ENCODE measurements around the gene GPR153. TPM values are rescaled to one million over a fixed set of nuclear protein-coding genes. Genes with fewer than 3 reads are reported as not detected.

The GPR153 gene
- total and polyA plus RNA-seq, 7 donors, result 0.49 to 3.5 (median 2.2) TPM

- ATAC-seq, result no peak
- H3K9me3 ChIP-seq, result no peaks in the 10 kb centered on the region
- TF ChIP-seq CTCF (IDR thresholded peaks at IDR 0.05), result no peak
- peaks cover 6 to 24% of the 10 kb centered on the region in 2 donors for H3K36me3 ChIP-seq (ENCODE audit: insufficient read depth in 1 of 2, low read depth in 1 of 2)
- peak overlapping the region; percentile 83 for H3K4me3 ChIP-seq
- H3K27ac ChIP-seq, result peak overlapping the region; percentile 79
- no peak for DNase-seq
- intact Hi-C loops (cut with DNase I), result no loop called here
- H3K27me3 ChIP-seq (ENCODE audit: insufficient read depth in 3 of 3, low read length in 2 of 3), result no peaks in the 10 kb centered on the region
- H3K4me1 ChIP-seq, result peaks cover 11% of the 10 kb centered on the region
- 47 to 54% (median 47%) methylated on average over 10 of the region's 10 CpGs for WGBS, 3 donors
Measured at GRCh38 chr1:6200188-6200809, 60.6 kb downstream of the GPR153 start.

- Histone ChIP-seq H3K9me3 (no peaks in the 10 kb centered on the region), H3K27ac (peak within 1 kb of the TSS; percentile 79), H3K4me1 (peaks cover 11% of the 10 kb centered on the region), H3K27me3 (ENCODE audit: insufficient read depth in 3 of 3, low read length in 2 of 3) (no peaks in the 10 kb centered on the region), H3K36me3 (ENCODE audit: insufficient read depth in 1 of 2, low read depth in 1 of 2) (peaks cover 6 to 32% of the 10 kb centered on the region in 2 donors), H3K4me3 (peak within 1 kb of the TSS; percentile 83)
- intact Hi-C loops (cut with DNase I), result no loop called here
- DNase-seq, result peak; percentile 98 to 99
- TF ChIP-seq CTCF (IDR thresholded peaks at IDR 0.05), result no peak
- WGBS, 3 donors, result 1% methylated on average over 49 to 53 of the region's 53 CpGs
- peak; percentile 98 to 99 (median 98) for ATAC-seq
Measured at GRCh38 chr1:6199298-6200187, 61.4 kb downstream of the GPR153 start, which contains the start of gene RPL22. TSS of gene RPL22 (minus strand) at chr1:6199595. CDS start at chr1:6199573, 22 bp downstream.

GRCh38 chr1:6198646-6199297, 62.1 kb downstream of the GPR153 start:
- Histone ChIP-seq H3K27ac (peak overlapping the region; percentile 78), H3K4me3 (peak overlapping the region; percentile 83), H3K4me1 (peaks cover 11% of the 10 kb centered on the region), H3K27me3 (ENCODE audit: insufficient read depth in 3 of 3, low read length in 2 of 3) (no peaks in the 10 kb centered on the region), H3K9me3 (no peaks in the 10 kb centered on the region), H3K36me3 (ENCODE audit: insufficient read depth in 1 of 2, low read depth in 1 of 2) (peaks cover 6 to 39% of the 10 kb centered on the region in 2 donors)
- TF ChIP-seq CTCF (IDR thresholded peaks at IDR 0.05), result no peak
- no peak for DNase-seq
- 0 to 2% (median 1%) methylated on average over 31 of the region's 31 CpGs for WGBS, 3 donors
- peak; percentile 9 to 33 (median 28) for ATAC-seq
- intact Hi-C loops (cut with DNase I), result no loop called here

GRCh38 chr1:6197746-6198427, 63.0 kb downstream of the GPR153 start:
- DNase-seq (no peak), ATAC-seq (no peak)
- TF ChIP-seq CTCF (IDR thresholded peaks at IDR 0.05), result no peak
- Histone ChIP-seq H3K27ac (no peak overlapping the region), H3K4me1 (peaks cover 11% of the 10 kb centered on the region), H3K27me3 (ENCODE audit: insufficient read depth in 3 of 3, low read length in 2 of 3) (no peaks in the 10 kb centered on the region), H3K36me3 (ENCODE audit: insufficient read depth in 1 of 2, low read depth in 1 of 2) (peaks cover 6 to 48% of the 10 kb centered on the region in 2 donors), H3K4me3 (peak overlapping the region; percentile 83), H3K9me3 (no peaks in the 10 kb centered on the region)
- intact Hi-C loops (cut with DNase I), result no loop called here
- WGBS, 3 donors, result 57 to 61% (median 57%) methylated on average over 6 of the region's 6 CpGs

Other genes with a start within 250 kb of the GPR153 start
- 1 to 10 TPM; 2.1 to 8.8 (median 3.6) TPM for gene KCNAB2, start 215.2 kb downstream of the GPR153 start, total RNA-seq
- gene KCNAB2, start 215.2 kb downstream of the GPR153 start, polyA plus RNA-seq, result 1 to 10 TPM in 2 of 3 donors, under 1 TPM in 1; 0.86 to 1.7 (median 1.6) TPM
- gene CHD5, start 80.8 kb downstream of the GPR153 start, total RNA-seq, result under 1 TPM in 2 of 4 donors, not detected in 2; 0.24 to 0.25 TPM
- gene CHD5, start 80.8 kb downstream of the GPR153 start, polyA plus RNA-seq, result under 1 TPM; 0.03 to 0.38 (median 0.17) TPM
- 100 to 1,000 TPM; 308 to 417 (median 333) TPM for gene RPL22, start 61.5 kb downstream of the GPR153 start, total RNA-seq
- gene RPL22, start 61.5 kb downstream of the GPR153 start, polyA plus RNA-seq, result 100 to 1,000 TPM; 285 to 333 (median 291) TPM
- 10 to 100 TPM in 1 of 4 donors, 1 to 10 TPM in 3; 3.4 to 13.6 (median 4.6) TPM for gene RNF207, start 55.0 kb downstream of the GPR153 start, total RNA-seq
- 1 to 10 TPM; 2.5 to 5.1 (median 3.0) TPM for gene RNF207, start 55.0 kb downstream of the GPR153 start, polyA plus RNA-seq
- 100 to 1,000 TPM in 1 of 4 donors, 10 to 100 TPM in 3; 57.3 to 215 (median 68.3) TPM for gene ICMT, start 25.1 kb downstream of the GPR153 start, total RNA-seq
- gene ICMT, start 25.1 kb downstream of the GPR153 start, polyA plus RNA-seq, result 100 to 1,000 TPM in 1 of 3 donors, 10 to 100 TPM in 2; 39.2 to 101 (median 47.2) TPM
- gene HES3, start 16.9 kb downstream of the GPR153 start, total RNA-seq, result not detected
- not detected for gene HES3, start 16.9 kb downstream of the GPR153 start, polyA plus RNA-seq
- 1 to 10 TPM; 3.5 to 4.9 (median 4.0) TPM for gene ACOT7, start 132.7 kb upstream of the GPR153 start, total RNA-seq
- 10 to 100 TPM in 1 of 3 donors, 1 to 10 TPM in 2; 2.3 to 12.4 (median 4.9) TPM for gene ACOT7, start 132.7 kb upstream of the GPR153 start, polyA plus RNA-seq
- under 1 TPM in 1 of 4 donors, not detected in 3; 0.06 TPM for gene HES2, start 158.8 kb upstream of the GPR153 start, total RNA-seq
- under 1 TPM in 1 of 3 donors, not detected in 2; 0.13 TPM for gene HES2, start 158.8 kb upstream of the GPR153 start, polyA plus RNA-seq
- gene ESPN, start 163.7 kb upstream of the GPR153 start, total RNA-seq, result not detected
- under 1 TPM in 1 of 3 donors, not detected in 2; 0.12 TPM for gene ESPN, start 163.7 kb upstream of the GPR153 start, polyA plus RNA-seq
- gene TNFRSF25, start 205.1 kb upstream of the GPR153 start, total RNA-seq, result 1 to 10 TPM; 1.5 to 2.6 (median 2.2) TPM
- 1 to 10 TPM; 1.5 to 2.7 (median 1.6) TPM for gene TNFRSF25, start 205.1 kb upstream of the GPR153 start, polyA plus RNA-seq
- gene PLEKHG5, start 230.6 kb upstream of the GPR153 start, total RNA-seq, result 1 to 10 TPM; 2.6 to 3.3 (median 3.2) TPM
- 1 to 10 TPM; 1.5 to 2.3 (median 2.0) TPM for gene PLEKHG5, start 230.6 kb upstream of the GPR153 start, polyA plus RNA-seq

Data from psoas muscle (tissue), 8 donors.